Activated CD4-positive, alpha-beta T cell treated with anti-CD3 and anti-CD28 coated beads for 4 hours (primary cell): Measurements from ENCODE around the gene FOXA2.
"Not testable (repeated sequence)": the region's sequence is repeated elsewhere in the genome, so short reads cannot be mapped to it uniquely, and the experiment has no call there.

Source experiments
- DNase-seq, 2 donors: peaks; one replicate each; pipeline ENCODE4 v3.0.0-alpha.2; 2020

FOXA2 gene

DNA sequence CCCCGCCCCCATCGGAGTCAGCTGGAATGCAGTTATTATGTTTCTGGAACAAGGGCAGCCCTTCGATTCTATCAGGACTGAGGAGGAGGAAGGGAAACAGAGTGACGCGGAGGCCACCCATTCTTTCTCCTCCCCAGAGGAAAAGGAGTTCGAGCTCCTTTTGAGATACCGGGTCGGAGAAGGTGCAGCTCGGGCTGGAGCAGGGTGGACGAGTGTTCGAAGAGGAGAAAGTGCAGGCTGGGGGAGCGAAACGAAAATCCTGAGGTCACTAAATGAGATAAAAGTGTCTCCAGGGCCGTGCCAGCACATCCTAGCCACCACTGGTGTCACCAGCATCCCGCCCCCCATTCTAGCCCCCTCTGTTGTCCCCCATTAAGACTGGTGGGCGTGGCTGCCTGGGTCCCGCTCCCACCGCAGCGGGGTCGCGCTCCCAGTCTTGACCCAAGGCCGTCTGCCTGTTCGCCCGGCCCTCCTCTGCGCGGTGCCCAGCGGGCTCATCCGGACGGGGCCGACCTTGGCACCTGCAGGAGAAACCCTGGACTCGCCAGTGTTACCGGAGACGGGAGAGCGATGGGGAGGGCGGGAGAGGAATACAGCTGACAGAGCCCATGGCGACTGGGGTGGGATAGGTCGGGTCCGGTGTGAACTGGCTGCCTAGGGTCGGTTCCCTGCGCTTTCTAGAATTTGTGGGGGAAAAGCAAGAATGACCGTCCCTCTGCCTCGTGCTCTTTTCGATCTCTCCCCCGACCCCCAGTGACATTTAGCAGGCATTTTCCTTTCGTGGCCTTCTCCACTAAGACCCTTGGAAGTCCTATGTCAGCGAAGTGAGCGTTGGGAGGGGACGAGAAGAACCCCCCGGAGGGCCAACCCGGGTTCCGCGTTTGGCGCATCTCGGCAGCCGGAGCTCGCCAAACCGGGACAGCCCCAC lies 16.2 kb downstream of the FOXA2 start:
- DNase-seq: no peak

DNA sequence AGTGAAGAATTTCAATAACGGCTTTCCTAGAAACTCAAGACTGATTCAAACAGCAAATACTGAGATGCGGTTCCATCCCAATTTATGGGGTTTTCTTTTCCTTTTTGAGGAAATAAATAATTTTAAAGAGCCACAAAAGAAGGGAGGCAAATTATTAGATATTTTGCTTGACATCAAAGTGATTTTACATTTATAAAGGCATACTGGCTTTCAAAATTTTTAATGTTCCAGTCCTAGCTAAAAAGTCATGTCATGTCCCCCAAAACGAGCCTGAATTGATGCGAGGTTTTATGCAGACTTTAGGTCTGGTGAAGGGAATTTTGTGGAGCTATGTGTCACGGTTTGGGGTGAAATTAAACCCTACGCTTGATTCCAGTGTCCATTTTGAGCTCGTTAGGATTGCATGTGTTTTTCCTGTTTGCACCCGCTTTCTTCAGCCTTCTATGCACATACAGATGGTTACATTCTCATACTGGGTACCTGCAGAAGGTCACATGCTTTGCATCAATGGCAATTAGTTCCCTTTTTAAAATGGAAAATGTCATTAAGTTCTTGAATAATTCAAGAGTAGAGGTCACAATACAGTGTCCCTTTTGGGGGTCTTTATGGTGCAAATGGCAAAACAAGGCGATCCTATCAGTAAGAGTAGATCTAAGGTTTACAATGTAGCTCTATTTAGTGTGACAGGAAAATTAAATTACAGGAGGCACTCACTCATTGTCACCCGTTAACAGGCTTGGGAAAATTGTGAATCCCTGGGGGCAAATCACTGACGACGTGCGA lies 17.3 kb downstream of the FOXA2 start:
- no peak for DNase-seq

DNA sequence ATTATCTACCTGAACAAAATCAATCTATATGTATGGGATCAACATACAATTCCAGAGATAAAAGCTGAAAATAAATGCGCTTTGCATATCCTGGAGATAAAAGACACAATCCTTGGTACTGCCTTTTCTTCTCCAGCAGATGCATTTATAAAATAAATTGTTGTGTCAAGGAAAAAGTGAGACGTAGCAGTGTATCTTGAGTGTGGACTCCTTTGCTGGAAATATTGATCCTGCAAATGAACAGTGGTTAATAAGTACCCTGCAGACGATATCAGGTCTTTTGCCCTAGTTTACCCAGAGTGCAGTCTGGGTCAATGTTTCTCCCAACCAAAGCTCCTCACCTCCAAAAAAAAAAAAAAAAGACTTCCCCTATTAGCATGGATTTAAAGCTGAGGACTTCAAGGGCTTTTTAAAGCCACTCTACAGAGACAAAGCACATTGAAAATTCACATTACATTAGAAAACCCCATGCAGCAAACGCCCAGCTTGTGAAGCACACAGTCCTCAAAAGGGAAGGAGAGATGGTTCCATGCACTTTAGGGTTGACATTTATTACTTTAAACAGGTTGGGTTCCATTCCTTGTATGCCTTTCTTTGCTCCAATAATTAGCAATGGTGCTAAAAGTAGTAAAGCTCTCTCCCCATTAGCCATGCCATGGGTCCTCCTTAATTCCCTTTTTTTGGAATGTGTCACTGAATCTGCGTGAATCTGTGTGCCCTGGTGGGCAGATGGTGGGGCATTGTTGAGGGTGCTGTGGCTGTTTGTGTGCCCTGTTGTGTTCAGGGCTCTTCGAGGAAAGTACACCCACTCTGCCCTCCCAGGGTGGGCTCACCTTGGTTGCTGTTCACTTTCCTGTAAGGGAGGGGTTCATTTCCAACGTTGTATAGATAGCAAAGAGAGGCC lies 21.1 kb downstream of the FOXA2 start:
- DNase-seq: no peak

DNA sequence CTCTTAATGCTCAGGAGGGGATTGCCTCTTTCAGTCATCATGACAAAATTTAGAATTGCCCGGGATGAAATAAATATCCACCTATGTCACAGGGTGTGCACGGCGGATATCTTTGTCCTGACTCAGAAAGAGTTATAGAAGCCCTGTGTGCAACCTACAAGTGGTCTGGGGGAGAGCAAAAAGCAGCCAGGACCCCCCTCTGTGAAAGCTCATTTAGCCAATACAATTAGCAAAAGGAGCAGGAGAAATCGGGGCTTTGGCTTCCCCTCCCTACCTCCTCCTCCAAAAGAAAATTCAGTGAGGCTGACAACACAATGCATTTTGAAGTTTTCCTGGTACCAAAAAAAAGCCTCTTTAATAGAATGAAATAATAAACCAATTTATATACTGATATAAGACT lies 21.8 kb downstream of the FOXA2 start:
- no peak for DNase-seq

DNA sequence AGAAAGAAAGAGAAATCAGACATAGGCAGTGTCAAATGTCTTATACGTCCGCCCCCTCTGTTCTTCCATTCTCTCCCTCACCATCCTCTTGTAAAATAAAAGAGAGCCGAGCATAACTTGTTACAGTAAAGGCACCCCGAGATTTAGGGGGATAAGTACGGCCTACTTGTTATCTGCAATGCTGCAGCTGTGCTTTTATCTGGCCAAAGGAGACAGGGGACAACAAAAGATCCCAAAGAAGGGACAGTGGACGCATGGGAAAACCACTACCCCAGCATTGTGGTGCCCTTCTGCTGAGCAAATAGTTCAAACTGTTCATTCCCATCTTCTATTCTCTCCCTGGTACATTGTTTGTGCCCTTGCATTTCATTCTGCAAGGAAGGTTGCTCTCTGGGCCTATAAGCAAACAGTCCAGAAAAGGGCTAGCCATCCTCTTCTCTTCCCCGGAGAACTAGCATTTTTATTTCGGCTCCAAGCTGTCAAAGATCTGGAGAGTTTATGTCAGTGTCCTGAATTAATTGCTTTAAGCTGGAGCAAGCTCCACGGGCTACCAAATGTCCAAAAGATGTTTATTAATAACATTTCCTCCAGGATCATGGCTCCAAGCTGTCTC lies 22.3 kb downstream of the FOXA2 start:
- DNase-seq: no peak

DNA sequence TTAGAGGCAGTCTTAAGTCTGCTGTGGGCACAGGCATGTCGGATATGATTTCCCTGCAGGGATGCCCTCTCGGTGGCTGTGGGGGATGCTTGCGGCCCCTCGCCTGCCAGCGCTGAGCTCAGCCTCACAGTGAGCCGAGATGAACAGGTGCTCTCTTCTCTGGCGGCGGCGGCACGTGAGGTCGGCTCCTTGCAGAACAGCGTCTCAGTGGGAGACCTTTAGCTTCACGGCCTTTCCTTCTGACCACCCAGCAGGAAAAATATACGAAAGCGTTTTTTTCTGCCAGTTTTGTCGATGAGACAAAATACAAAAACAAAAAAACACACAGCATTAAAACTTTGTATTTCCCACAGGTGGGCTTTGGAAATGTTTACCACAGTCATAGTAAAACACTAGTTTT lies 23.6 kb downstream of the FOXA2 start:
- no peak for DNase-seq

DNA sequence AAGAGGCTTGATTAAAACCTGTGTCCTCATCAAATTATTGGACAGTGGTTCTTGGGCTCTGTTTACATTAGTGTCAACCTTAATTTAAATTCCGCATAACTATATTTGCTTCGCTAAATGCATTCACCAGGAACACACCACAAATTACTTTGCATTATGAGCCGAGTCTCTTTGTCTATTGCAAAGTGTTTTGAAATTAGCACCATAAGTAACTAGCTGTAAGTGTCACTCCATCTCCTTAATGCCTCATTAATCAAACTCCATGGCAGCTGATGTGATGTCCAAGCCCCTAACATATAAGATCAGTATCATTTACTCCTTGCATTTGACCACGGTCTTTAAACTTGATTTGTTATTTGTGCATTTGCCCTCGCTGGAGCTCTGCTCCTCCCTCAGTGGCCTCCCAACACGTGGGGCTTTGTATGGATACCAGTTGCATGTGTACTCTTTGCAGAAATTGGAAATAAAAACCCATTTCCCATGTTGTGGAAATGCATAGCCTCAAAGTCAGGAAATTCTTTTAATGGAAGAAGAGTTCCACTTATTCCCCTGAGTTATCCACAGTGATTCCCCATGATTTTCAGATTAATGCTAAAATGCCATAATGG lies 24.6 kb downstream of the FOXA2 start:
- DNase-seq: no peak

DNA sequence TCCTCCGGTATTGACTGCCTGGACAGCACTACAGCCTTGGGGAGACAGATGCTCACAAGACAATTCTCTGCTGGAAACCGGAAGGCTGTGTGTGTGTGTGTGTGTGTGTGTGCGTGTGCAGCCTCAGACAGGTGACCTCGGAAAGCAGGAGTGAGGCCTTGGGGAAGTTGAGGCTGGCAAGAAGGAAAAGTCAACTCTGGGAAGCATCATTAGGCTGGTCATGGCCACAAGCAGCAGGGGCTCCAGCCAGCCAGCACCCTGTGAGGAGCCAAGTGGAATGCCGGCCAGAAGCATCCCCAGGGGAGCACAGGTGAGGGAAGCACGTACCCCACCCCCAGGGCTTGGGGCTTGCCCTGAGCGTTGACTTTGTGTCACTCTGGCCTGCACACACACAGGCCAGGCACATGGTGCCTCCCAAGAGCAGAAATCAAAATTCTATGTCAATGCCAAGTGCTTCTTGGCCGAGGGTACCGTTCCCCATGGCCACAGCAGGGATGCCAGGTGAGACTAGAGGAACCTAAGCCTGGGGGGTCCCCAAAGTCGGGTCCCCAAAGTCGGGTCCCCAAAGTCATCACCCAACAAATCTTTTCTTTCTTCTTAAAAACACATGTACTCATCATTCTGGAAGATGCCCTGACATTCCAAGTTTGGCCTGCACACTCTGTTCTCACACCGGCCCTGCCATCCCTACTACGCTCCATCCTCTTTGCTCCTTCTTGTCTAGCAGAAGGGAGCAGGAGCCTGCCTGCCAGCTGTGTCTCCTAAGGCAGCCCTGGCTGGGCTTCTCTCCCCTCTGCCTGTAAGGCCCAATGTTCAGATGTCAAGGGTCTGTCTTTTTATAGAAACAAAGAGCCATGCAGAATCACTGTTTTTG lies 26.7 kb downstream of the FOXA2 start:
- no peak for DNase-seq

DNA sequence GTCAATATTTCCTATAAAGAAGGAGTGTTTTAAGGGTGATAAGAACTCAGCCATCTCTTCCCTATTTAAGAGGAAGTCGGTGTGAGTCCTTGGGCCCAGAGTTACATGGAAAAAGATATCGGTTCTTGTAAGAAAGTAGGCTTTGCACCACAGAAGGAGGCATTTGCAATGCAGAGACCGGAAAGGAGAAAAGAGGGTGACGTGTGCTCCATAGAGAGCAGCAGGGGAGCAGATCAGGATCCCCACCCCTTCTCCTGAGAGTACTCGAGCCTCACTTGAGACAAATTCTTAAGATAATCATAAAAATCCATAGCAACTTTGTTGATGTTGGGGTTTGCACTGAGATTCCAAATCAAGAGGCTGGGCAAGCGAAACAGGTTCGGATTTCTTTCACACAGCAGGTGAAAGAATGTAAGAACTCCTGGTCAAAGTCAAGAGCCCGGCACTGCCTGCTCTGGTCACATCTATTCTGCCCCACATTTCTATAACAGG lies 27.8 kb downstream of the FOXA2 start:
- DNase-seq: no peak

DNA sequence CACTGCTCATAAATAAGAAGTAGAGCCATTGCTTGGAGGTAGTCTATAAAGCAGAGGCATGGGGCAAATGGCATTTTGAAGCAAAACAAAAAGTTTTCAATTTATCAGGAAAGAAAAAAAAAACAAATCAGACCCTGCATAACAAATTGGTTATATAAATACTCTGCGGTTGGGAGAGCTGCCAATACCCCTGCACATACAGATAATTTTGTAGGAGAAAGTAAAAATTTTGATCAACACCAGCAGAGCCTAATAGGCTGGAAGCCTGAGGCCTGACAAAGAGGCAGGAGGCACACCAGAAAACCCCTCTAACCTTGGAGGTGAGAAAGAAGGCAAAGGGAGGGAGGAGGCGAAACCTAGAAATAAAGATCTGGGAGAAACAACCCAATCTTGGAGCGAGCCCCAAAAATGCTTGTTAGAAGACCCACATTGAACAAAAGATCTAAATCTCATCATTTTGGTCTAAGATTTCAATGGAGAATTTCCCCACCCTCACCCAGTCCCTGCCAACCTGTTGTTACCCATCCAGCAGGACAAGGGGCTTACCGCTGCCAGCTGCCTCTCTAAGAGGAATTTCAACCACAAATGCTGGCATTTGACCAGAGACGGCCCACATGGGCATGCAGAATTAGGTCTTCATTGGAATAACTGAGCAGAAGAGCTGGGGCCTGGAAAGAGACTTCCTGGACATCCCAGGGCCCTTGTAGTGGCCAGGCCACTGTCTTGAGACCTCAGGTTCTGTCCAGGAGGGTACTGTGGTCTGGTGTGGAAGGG lies 28.4 kb downstream of the FOXA2 start:
- DNase-seq: no peak

DNA sequence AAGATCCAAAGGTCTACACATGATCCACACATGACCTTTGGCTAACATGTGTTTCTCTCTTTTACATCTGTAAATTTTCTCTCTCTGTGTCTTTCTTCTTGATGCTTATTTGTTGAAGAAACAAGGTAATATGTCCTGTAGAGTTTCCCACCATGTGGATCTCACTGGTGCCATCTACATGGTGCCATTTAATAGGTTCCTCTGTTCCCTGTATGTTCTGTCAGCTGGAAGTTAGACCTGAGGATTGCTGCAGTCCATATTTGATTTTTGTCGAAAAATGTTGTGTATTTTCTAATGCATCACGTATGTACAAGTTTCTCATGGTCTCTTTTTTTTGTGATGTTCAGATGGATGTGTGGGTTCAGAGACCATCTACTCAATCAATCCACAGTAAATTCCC lies 30.0 kb downstream of the FOXA2 start:
- no peak for DNase-seq

DNA sequence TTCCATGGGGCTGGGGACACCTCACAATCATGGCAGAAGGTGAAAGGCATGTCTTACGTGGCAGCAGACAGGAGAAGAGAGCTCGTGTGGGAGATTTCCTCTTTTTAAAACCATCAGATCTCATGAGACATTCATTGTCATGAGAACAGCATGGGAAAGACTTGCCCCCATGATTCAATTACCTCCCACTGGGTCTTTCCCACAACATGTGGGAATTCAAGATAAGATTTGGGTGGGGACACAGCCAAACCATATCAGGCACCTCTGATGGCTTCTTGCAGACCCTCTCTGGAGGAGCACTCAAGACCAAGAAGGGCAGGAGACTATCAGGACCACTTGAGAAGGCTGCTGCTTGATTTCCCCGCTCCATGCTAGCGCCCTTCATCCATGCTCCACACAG lies 33.9 kb downstream of the FOXA2 start:
- not testable (repeated sequence) for DNase-seq

DNA sequence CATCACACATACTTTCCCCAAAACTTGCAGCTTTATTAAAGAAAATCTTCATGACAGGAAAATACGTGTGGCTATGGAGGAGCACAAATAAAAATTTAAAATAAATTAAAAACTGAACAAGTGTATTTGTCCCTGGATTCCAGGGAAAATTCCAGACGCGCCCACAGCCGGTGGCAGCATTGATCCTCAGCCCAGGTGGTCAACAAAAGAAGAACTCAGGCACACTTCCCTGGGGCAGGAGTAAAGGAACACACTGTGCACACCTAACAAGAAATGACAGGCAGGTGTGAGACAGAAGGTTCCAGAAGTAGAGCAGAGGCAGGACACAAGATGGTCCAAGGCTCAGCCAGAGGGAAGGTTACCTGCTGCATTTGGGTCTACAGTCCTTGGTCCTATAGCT lies 36.3 kb downstream of the FOXA2 start:
- no peak for DNase-seq

DNA sequence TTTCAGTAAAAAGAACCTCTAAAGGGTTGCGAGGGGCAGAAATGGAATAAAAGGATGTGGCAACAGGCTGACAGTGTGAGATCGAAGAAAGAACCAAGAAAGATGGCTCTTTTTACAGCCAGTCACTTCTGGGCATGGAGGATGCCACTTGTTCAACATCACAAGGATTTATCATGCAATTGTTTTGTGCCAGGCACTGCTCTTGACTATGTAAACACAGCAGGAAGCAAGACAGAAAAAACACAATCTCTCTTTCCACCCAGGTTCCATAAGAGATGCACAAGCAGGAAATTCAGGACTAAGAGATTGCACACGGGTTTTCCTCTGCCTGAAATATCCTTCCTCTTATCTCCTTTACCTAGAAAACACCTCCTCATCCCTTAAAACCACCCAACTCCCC lies 38.0 kb downstream of the FOXA2 start:
- DNase-seq: no peak

DNA sequence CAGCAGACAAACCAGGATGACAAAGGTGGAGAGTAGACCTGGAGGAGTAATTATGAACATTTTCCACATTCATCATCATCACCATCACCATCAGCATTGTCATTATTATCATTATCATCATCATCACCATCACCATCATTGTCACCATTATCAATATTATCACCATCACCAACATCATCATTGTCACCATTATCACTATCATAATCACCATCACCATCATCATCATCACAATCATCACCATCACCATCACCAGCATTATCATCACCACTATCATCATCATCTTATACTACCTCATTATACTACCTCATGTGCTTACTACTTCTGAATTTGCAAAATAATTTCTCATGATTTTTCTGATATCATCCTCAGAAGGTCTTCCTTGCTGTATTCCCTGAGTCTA lies 39.3 kb downstream of the FOXA2 start:
- no peak for DNase-seq

DNA sequence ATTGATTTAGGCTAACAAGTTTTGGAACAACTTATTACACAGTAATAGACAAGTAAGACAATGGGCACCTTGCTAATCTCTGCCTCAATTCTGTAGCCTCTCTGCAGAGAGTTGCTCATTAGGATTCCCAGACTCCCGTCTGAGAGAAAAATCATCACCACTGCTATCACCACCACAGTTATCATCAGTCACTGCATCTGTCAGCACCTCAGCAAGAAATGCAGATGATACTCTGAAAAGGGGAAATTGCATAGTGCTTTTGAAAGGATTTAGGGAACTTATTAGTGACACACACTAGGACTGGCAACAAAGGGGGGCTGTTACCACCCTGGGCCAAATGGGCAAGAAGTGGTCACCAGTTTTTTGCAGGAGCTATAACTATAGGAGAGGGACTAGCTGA lies 39.9 kb downstream of the FOXA2 start:
- no peak for DNase-seq

DNA sequence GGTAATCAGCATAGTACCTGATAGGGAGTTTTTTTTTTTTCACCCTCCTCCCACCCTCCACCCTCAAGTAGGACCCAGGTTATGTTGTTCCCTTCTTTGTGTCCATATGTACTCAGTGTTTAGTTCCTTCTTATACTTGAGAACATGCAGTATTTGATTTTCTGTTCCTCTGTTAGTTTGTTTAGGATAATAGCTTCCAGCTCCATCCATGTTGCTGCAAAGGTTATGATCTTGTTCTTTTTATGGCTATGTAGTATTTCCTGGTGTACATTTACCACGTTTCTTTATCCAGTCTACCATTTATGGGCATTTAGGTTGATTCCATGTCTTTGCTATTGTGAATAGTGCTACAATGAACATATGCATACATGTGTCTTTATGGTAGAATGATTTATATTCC lies 41.9 kb downstream of the FOXA2 start:
- DNase-seq: no peak

DNA sequence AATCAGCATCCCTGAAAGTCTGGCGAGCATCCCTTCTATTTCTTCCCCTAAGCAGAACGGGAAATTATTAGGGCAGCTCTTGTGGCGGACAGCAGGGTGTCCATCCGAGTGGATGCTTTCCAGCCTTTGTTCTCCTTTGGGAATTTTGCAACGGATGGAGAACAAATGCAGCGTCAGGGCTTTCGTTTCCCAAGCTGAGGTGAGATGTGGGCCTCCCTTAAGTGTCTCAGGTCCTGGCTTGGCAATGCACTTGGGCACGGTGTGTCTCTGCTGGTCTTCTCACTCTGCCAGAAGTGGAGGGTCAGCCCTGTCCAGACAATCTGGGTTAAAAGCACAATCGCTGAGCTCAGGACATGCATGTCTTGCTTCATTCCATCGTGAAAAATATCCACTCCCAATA lies 43.5 kb downstream of the FOXA2 start:
- DNase-seq: no peak

DNA sequence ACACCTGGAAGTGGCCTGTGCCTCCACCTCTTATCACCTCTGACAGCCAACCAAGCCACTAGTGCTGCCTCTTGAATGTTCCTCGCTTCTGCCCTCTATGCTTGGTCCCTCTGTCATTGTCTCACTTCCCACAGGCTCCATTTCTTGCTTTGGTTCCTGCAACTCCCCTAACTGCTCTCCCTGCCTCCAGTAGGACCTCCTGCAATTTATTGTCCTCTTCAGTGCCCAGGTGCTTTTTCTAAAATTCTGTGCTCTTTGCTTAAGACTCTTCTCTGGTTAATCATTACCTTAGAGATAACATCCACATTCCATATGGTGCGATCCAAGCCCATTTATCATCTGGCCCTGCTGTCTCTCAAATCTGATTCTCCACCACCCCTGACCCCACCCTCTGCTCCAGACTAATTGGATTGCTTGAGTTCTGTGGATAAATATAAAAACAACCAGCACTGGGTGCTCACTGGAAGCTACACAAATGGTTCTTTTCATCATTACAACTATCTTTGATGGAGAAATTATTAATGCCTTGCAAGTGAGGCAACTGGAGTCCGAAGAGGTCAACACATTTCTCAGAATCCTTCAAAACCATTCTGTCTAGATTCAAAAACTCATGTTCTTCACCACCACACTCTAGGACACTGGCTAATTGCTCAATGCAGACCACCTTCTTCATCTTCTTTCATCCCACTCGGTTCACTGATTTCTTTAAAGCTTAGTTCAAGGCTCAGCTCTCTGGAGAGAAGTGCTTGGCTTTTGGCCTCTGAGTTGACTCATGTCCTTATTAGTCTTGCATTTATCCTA lies 47.2 kb downstream of the FOXA2 start:
- DNase-seq: no peak
